22Rv1 (cell line): ENCODE measurements around the gene STK33.

Source experiments
- H3K27ac ChIP-seq: fragments of 450-650 bp; 2 replicates; pipeline ENCODE4 v1.5.1; 2017
- CTCF ChIP-seq: fragments of 450-650 bp; IDR thresholded peaks from 2 replicates; pipeline ENCODE4 v1.5.1; 2017; ENCODE audit warnings: mild to moderate bottlenecking
- ZFX ChIP-seq: fragments of 450-650 bp; IDR thresholded peaks from 2 replicates; pipeline ENCODE4 v1.6.1; 2017; ENCODE audit warnings: antibody characterized with exemption, borderline replicate concordance

STK33 gene

GRCh38 chr11:8365216-8365941 is 228.6 kb downstream of the STK33 start:
- TF ChIP-seq CTCF = peak; percentile 11; the same call in 1 of the 2 replicates
- no peak for TF ChIP-seq ZFX
- H3K27ac ChIP-seq = no peak overlapping the region

- H3K27ac ChIP-seq = no peak overlapping the region
- TF ChIP-seq ZFX (no peak), CTCF (no peak)
Observed at GRCh38 chr11:8363921-8364320, 230.1 kb downstream of the STK33 start.

GRCh38 chr11:8362899-8363298 is 231.1 kb downstream of the STK33 start:
- no peak overlapping the region for H3K27ac ChIP-seq

GRCh38 chr11:8362491-8362890 is 231.5 kb downstream of the STK33 start:
- no peak overlapping the region for H3K27ac ChIP-seq
- TF ChIP-seq CTCF (no peak), ZFX (no peak)

More at GRCh38 chr11:8362899-8363298, 231.1 kb downstream of the STK33 start:
- no peak for TF ChIP-seq CTCF
- no peak for TF ChIP-seq ZFX

GRCh38 chr11:8361664-8362210 is 232.3 kb downstream of the STK33 start:
- no peak for TF ChIP-seq CTCF
- TF ChIP-seq ZFX = no peak
- H3K27ac ChIP-seq = no peak overlapping the region

- no peak overlapping the region for H3K27ac ChIP-seq
- TF ChIP-seq CTCF (no peak), ZFX (no peak)
Observed at GRCh38 chr11:8361206-8361605, 232.8 kb downstream of the STK33 start.

GRCh38 chr11:8360086-8360828 is 233.8 kb downstream of the STK33 start:
- TF ChIP-seq CTCF (no peak), ZFX (no peak)
- H3K27ac ChIP-seq = no peak overlapping the region
